ENCODE data around the gene DRC7.

Gene DRC7

DNA sequence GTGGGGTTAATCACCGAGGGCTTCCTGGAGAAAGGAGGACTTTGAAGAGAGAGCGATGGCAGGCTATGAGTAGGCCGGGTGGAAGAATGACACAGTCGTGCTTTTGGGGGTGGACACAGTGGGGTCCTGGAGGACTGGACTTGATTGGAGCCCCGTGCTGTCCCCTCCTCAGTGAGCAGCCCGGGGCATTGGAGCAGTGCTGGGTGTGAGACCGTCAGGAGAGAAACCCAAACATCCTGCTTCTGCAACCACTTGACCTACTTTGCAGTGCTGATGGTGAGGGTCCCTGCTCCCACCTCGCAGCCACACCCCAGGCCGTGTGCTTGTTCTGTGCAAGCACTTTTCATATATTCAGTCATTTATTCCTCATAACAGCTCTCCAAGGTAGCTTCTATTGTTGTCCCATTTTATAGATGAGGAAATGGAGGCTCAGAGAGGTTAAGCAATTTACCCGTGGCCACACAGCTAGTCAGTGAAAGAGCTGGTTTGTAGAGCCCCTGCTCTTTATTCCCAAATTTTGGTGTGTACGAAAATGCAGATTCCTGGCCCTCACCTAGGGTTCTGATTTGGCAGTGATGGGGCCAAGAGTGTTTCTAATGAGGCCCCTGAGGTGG, 38.2 kb upstream of the DRC7 start:
- Mint-ChIP-seq H3K27me3 (peaks cover 10% of the 10 kb centered on the region), H3K9me3 (no peaks in the 10 kb centered on the region), H3K27ac (no peak overlapping the region), H3K4me1 (no peaks in the 10 kb centered on the region), H3K4me3 (no peak overlapping the region), H3K36me3 (no peaks in the 10 kb centered on the region)
- no peak for ATAC-seq

DNA sequence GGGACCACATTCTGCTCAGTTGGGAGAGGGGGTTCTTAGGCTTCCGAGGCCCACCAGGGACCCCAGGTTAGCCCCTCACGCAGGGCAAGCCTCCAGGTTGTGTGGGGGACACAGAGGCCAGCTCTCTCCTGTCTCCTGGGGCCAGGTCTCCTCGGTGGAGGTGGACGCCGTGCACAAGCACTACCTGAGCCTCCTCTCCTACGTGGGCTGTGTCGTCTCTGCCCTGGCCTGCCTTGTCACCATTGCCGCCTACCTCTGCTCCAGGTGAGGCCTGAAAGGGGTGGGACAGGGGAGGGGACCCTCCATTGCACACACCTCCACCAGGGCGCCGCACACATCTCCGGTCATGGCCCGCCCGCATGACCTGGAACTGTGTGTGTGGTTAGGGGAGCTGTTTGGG, 37.4 kb upstream of the DRC7 start:
- no peak overlapping the region for H3K27ac Mint-ChIP-seq
- peaks cover 3% of the 10 kb centered on the region for H3K9me3 Mint-ChIP-seq
- H3K4me1 Mint-ChIP-seq = no peaks in the 10 kb centered on the region
- no peak for ATAC-seq
- H3K27me3 Mint-ChIP-seq = peaks cover 10% of the 10 kb centered on the region
- H3K4me3 Mint-ChIP-seq = no peak overlapping the region
- H3K36me3 Mint-ChIP-seq = no peaks in the 10 kb centered on the region

DNA sequence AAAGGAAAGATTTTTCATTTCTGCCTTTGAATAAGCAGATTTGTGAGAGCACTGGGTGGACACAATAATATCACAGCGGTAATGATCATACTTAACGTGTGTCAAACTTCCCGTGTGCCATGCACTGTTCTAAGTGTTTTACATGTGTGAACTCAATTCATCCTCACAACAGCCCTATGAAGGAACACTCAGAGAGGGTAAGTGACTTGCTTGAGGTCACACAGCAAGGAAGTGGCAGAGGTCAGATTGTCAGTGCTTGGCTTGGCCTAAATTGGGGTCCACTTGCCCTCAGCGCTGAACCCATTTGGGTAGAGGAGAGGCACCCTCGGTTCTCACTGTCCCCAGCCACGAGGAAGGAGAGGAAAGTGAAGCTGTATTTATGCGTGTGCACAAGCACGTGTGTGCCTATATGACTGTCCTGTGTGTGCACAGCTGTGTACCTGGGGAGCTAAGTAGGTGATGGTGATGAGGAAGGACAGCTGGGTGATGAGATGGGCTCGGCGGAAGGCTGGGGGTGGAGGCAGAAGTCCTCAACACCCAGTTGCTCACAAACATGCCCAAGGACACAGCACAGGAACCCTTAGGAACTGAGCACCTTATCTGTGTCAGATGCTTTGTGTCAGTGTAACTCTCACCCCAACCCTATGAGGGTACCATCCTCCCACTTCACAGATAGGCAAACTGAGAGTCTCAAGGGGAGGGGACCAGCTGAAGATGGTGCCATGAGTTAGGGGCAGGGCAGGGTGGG, 36.3 kb upstream of the DRC7 start:
- Mint-ChIP-seq H3K4me1 (no peaks in the 10 kb centered on the region), H3K9me3 (peaks cover 3% of the 10 kb centered on the region), H3K4me3 (no peak overlapping the region), H3K27me3 (peaks cover 9% of the 10 kb centered on the region), H3K36me3 (no peaks in the 10 kb centered on the region), H3K27ac (no peak overlapping the region)
- no peak for ATAC-seq

DNA sequence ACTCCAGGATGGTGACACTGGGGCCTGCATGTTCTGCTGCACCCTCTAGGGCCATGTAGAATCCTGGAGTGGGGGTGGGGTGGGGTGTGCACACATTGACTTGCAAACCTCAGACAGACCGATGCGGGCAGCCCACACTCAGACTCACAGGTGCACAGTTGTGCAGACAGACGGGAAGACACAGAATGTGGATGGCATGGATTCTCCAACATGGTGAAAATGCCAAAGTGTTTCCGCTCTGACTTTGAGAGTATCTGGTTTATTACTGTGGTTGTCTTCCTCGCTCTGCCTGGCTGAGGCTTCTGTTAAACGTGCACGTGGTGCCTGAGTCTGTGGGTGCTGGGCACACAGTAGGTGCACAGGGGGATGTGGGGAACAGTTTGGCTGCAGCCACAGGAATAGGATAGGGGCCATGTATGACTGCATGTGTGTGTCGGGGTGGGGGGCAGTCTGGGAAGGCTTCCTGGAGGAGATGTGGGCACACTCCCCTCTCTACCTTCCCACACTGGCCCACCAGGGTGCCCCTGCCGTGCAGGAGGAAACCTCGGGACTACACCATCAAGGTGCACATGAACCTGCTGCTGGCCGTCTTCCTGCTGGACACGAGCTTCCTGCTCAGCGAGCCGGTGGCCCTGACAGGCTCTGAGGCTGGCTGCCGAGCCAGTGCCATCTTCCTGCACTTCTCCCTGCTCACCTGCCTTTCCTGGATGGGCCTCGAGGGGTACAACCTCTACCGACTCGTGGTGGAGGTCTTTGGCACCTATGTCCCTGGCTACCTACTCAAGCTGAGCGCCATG, 35.5 kb upstream of the DRC7 start:
- Mint-ChIP-seq H3K9me3 (peaks cover 3% of the 10 kb centered on the region), H3K4me1 (no peaks in the 10 kb centered on the region), H3K27ac (no peak overlapping the region), H3K4me3 (no peak overlapping the region), H3K36me3 (no peaks in the 10 kb centered on the region), H3K27me3 (peaks cover 1% of the 10 kb centered on the region)
- ATAC-seq = no peak

DNA sequence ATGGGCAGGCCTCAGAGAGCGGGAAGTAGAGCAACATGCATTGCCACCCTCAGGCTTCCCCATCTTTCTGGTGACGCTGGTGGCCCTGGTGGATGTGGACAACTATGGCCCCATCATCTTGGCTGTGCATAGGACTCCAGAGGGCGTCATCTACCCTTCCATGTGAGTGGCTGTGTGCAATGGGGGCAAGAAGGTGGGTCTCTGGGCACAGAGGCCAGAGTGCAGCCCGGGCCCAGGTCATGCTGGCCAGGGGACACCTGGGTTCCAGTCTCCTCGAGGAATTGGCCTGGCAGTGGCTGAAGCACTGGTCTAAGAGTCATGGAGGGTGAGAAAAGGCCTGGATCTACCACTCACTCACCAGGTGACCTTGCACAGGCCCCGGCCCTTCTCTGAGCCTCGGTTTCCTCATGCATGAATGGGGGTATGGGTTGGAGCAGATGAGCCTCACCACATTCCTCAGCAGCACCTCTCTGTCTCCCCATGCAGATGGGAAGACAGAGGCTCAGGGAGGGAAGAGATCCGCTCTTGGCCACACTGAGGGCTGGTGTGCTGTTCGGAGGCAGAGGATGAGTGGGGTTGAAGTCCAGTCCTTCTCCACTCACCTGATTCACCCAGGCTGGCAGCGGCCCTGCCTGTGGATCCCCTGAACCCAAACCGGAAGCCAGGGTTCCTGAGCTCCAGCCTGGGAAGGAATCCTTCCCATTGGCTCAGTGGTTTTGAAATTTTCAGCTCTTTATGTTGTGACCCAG, 33.7 kb upstream of the DRC7 start:
- H3K9me3 Mint-ChIP-seq = peaks cover 3% of the 10 kb centered on the region
- H3K27me3 Mint-ChIP-seq = no peaks in the 10 kb centered on the region
- H3K27ac Mint-ChIP-seq = no peak overlapping the region
- no peak for ATAC-seq
- no peaks in the 10 kb centered on the region for H3K36me3 Mint-ChIP-seq
- H3K4me1 Mint-ChIP-seq = no peaks in the 10 kb centered on the region
- H3K4me3 Mint-ChIP-seq = no peak overlapping the region

DNA sequence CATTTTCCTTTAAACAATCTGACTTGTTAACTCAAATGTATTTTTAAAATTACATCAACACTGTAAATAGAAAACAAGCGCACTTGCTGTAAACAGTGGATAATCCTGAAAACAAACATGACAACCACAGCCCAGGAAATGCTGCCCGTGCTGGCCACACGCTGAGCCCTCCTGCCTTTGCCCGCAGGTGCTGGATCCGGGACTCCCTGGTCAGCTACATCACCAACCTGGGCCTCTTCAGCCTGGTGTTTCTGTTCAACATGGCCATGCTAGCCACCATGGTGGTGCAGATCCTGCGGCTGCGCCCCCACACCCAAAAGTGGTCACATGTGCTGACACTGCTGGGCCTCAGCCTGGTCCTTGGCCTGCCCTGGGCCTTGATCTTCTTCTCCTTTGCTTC, 33.1 kb upstream of the DRC7 start:
- no peaks in the 10 kb centered on the region for H3K36me3 Mint-ChIP-seq
- no peaks in the 10 kb centered on the region for H3K4me1 Mint-ChIP-seq
- H3K9me3 Mint-ChIP-seq = peaks cover 3% of the 10 kb centered on the region
- H3K27me3 Mint-ChIP-seq = no peaks in the 10 kb centered on the region
- no peak overlapping the region for H3K27ac Mint-ChIP-seq
- no peak overlapping the region for H3K4me3 Mint-ChIP-seq
- no peak for ATAC-seq

DNA sequence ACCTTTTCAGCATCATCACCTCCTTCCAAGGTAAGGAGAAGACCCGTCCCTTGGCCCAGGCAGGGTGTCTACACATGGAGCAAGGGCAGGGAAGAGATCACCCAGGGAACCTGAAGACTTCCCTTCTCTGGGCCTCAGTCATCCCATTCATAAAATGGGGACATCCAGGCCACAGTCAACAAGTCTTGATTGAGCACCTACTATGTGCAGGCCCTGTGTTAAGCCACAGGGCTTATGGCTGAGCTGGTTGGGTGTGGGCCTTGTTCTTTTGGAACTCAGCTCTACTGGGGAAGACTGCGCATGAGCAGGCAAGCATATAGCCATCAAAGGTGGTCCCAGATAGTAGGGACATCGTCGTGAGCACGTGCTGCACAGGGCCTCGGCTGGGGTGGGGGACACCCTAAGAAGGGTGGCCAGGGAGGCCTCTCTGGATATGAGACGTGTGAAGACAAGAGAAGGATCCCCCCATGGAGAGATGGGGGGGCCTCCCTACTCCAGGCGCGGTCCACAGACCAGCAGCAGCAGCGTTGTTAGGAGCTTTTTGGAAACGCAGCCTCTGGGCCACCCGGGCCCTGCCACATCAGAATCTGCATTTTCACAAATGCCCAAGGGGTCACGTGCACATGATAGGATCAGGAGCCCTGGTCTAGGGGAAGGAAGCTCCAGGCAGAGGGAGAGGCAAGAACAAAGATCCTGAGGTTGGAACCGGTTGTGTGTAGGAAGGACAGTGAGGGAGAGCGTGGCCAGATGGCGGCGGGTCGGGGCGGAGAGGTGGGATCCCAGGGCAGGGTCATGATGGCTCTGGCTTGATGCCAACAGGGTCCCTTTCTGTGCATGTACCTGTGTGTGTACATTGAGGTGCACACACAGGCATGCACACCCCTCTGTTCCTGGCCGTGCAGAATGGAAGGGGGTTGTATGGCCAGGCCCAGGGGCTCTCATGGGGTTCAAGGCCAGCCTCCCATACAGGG, 32.4 kb upstream of the DRC7 start:
- H3K27me3 Mint-ChIP-seq = no peaks in the 10 kb centered on the region
- H3K4me1 Mint-ChIP-seq = no peaks in the 10 kb centered on the region
- no peak for ATAC-seq
- peaks cover 3% of the 10 kb centered on the region for H3K9me3 Mint-ChIP-seq
- no peaks in the 10 kb centered on the region for H3K36me3 Mint-ChIP-seq
- H3K27ac Mint-ChIP-seq = no peak overlapping the region
- H3K4me3 Mint-ChIP-seq = no peak overlapping the region

DNA sequence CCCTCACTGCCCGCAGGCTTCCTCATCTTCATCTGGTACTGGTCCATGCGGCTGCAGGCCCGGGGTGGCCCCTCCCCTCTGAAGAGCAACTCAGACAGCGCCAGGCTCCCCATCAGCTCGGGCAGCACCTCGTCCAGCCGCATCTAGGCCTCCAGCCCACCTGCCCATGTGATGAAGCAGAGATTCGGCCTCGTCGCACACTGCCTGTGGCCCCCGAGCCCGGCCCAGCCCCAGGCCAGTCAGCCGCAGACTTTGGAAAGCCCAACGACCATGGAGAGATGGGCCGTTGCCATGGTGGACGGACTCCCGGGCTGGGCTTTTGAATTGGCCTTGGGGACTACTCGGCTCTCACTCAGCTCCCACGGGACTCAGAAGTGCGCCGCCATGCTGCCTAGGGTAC, 31.2 kb upstream of the DRC7 start:
- ATAC-seq = no peak
- no peak overlapping the region for H3K4me3 Mint-ChIP-seq
- peaks cover 3% of the 10 kb centered on the region for H3K9me3 Mint-ChIP-seq
- no peak overlapping the region for H3K27ac Mint-ChIP-seq
- no peaks in the 10 kb centered on the region for H3K36me3 Mint-ChIP-seq
- H3K4me1 Mint-ChIP-seq = no peaks in the 10 kb centered on the region
- H3K27me3 Mint-ChIP-seq = peaks cover 2% of the 10 kb centered on the region

DNA sequence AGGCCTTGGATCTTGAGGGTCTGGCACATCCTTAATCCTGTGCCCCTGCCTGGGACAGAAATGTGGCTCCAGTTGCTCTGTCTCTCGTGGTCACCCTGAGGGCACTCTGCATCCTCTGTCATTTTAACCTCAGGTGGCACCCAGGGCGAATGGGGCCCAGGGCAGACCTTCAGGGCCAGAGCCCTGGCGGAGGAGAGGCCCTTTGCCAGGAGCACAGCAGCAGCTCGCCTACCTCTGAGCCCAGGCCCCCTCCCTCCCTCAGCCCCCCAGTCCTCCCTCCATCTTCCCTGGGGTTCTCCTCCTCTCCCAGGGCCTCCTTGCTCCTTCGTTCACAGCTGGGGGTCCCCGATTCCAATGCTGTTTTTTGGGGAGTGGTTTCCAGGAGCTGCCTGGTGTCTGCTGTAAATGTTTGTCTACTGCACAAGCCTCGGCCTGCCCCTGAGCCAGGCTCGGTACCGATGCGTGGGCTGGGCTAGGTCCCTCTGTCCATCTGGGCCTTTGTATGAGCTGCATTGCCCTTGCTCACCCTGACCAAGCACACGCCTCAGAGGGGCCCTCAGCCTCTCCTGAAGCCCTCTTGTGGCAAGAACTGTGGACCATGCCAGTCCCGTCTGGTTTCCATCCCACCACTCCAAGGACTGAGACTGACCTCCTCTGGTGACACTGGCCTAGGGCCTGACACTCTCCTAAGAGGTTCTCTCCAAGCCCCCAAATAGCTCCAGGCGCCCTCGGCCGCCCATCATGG, 30.5 kb upstream of the DRC7 start:
- H3K9me3 Mint-ChIP-seq = peaks cover 3% of the 10 kb centered on the region
- no peak for ATAC-seq

DNA sequence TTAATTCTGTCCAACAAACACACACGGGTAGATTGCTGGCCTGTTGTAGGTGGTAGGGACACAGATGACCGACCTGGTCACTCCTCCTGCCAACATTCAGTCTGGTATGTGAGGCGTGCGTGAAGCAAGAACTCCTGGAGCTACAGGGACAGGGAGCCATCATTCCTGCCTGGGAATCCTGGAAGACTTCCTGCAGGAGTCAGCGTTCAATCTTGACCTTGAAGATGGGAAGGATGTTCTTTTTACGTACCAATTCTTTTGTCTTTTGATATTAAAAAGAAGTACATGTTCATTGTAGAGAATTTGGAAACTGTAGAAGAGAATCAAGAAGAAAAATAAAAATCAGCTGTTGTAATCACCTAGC, 30.0 kb upstream of the DRC7 start:
- Mint-ChIP-seq H3K36me3 (no peaks in the 10 kb centered on the region), H3K9me3 (peaks cover 3% of the 10 kb centered on the region), H3K27ac (no peak overlapping the region), H3K27me3 (peaks cover 15% of the 10 kb centered on the region), H3K4me3 (no peak overlapping the region), H3K4me1 (no peaks in the 10 kb centered on the region)
- no peak for ATAC-seq

More for the DNA sequence above, 30.5 kb upstream of the DRC7 start:
- Mint-ChIP-seq H3K27me3 (peaks cover 9% of the 10 kb centered on the region), H3K4me1 (no peaks in the 10 kb centered on the region), H3K27ac (no peak overlapping the region), H3K4me3 (no peak overlapping the region), H3K36me3 (no peaks in the 10 kb centered on the region)

DNA sequence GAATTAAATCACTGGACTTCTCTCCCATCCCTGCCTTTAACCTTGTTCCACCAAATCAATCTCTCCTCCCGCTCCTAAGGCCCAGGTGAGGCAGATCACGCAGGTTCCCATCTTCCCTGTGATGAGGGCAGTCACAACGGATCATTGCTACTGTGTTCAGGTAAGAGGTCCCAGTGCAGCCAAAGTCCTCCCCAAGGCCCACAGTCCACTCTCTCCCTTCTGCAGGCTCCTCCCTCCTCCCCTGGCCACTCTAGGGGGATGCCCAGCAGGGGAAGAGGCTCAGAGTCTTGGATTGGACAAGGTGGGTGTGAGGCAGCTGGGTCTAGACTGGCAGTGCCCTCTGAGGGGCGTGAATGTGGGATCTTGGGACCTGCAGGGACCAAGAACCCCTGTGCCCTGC, 29.1 kb upstream of the DRC7 start:
- no peak overlapping the region for H3K27ac Mint-ChIP-seq
- H3K4me1 Mint-ChIP-seq = no peaks in the 10 kb centered on the region
- H3K27me3 Mint-ChIP-seq = peaks cover 23% of the 10 kb centered on the region
- H3K4me3 Mint-ChIP-seq = no peak overlapping the region
- no peaks in the 10 kb centered on the region for H3K36me3 Mint-ChIP-seq
- peaks cover 3% of the 10 kb centered on the region for H3K9me3 Mint-ChIP-seq
- ATAC-seq = no peak

DNA sequence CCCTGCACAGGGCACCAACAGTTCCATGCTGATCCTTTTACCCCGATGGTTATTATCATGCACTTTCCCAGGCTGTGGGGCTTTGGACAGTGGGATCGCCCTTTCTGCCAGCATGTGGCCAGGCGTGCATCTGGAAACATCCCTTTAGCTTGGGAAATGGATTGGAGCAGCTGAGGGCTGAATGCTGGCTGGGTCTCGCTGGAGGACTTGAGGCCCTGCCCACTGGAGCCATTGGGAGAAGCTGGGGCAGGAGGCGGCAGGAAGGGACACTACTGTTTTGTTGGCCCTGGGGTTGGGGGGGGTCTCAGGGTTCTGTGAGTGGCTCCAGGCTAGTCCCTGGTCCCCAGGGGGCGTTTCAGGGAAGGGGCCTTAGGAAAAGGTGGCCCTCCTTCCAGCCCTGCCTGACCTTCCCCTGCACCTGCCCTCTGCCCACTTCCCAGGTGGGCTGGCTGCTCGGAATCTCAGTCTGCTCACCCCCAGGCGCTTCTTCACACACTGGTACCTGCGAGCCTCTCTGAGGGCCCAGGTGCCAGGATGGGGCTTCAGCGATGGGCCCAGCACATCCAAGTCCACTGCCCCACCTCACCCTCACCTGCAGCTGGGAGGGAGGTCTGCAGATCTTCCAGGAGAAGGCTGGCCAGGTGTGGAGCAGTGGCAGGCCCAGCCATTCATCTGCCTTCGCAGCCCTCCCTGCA, 28.1 kb upstream of the DRC7 start:
- ATAC-seq = no peak
- Mint-ChIP-seq H3K4me1 (no peaks in the 10 kb centered on the region), H3K4me3 (no peak overlapping the region), H3K9me3 (peaks cover 3% of the 10 kb centered on the region), H3K36me3 (no peaks in the 10 kb centered on the region), H3K27me3 (peaks cover 28% of the 10 kb centered on the region), H3K27ac (no peak overlapping the region)

DNA sequence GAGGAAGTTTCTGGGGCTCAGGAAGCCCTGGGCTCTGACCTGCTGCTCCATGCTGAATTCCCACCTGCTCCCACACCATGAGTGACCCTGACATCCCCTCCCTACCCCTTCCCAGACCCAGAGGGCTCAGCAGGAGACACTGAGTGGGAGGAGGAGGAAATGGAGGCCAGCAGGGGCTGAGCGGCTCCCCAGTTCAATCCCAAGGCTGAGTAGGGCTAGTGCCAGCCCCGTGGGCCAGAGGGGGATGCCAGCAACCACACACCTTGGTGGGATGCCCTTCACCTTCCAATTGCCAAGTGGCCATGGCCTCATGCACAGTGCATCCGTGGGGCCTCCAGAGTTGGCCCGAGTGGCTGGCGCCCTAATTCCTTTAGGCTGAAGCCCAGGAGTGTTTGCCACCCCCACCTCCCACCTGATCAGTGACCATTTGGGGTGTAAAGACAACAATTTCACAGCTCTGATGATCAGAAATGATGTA, 27.5 kb upstream of the DRC7 start:
- Mint-ChIP-seq H3K9me3 (no peaks in the 10 kb centered on the region), H3K4me1 (no peaks in the 10 kb centered on the region), H3K27ac (no peak overlapping the region), H3K27me3 (peaks cover 28% of the 10 kb centered on the region), H3K36me3 (no peaks in the 10 kb centered on the region), H3K4me3 (no peak overlapping the region)
- no peak for ATAC-seq

All from stimulated activated memory B cell treated with anti-CD40 and anti-IgM and Interleukin-4, amounts not matched to agents 10 μg/mL and 1 μg/mL and 100 μg/mL, for 72 hours (primary cell).